WTC11 (cell line): Measurements from ENCODE around the gene NRG3. TPM values are rescaled to one million over a fixed set of nuclear protein-coding genes. Genes with fewer than 3 reads are reported as not detected.

ENCODE experiments used
- ATAC-seq: fragments of 200-7000 bp; cut with Tn5 transposase; 2 replicates; pipeline ENCODE4 v1.10.0; 2021; ENCODE audit warnings: mild to moderate bottlenecking, moderate library complexity
- CTCF ChIA-PET: fragments of 300-600 bp; sonication (Branson Sonifier 250); formaldehyde crosslinking; loops from one replicate; lab custom pipeline; 2021; ENCODE audit warnings: antibody characterized with exemption; lab: Charles Lee
- POLR2A ChIA-PET: fragments of 350-600 bp; sonication (Branson Sonifier 250); formaldehyde crosslinking; loops from one replicate; lab custom pipeline; 2021; ENCODE audit warnings: antibody characterized with exemption; lab: Charles Lee
- DNase-seq: peaks from one replicate; pipeline ENCODE4 v3.0.0; 2021; ENCODE audit warnings: low spot score
- H3K27ac Mint-ChIP-seq: 2 replicates; pipeline ENCODE4 v1.8.0; 2021; ENCODE audit warnings: mixed read lengths
- H3K27me3 Mint-ChIP-seq: 2 replicates; pipeline ENCODE4 v1.8.0; 2021; ENCODE audit warnings: low read depth, mild to moderate bottlenecking, moderate library complexity, mixed read lengths
- H3K36me3 Mint-ChIP-seq: 2 replicates; pipeline ENCODE4 v1.8.0; 2021; ENCODE audit warnings: mixed read lengths
- H3K4me1 Mint-ChIP-seq: 2 replicates; pipeline ENCODE4 v1.8.0; 2022; ENCODE audit warnings: mixed read lengths
- H3K4me3 Mint-ChIP-seq: 2 replicates; pipeline ENCODE4 v1.8.0; 2021; ENCODE audit warnings: mild to moderate bottlenecking, moderate library complexity, mixed read lengths
- H3K9me3 Mint-ChIP-seq: 2 replicates; pipeline ENCODE4 v1.8.0; 2021; ENCODE audit warnings: mixed read lengths
- ATF3 ChIP-seq: sonication (generic); formaldehyde crosslinking; conservative IDR thresholded peaks from 2 replicates; pipeline ENCODE4 v1.8.1; 2022; ENCODE audit warnings: mild to moderate bottlenecking, missing genetic modification reagents
- CREB1 ChIP-seq: sonication (generic); formaldehyde crosslinking; IDR thresholded peaks from 2 replicates; pipeline ENCODE4 v1.8.0; 2023; ENCODE audit warnings: mild to moderate bottlenecking, missing genetic modification reagents
- ELF4 ChIP-seq: sonication (generic); formaldehyde crosslinking; IDR thresholded peaks from 2 replicates; pipeline ENCODE4 v1.8.1; 2022; ENCODE audit warnings: low read depth, mild to moderate bottlenecking, moderate library complexity, missing genetic modification reagents
- EMX1 ChIP-seq: fragments of 250-450 bp; sonication (Bioruptor Pico); IDR thresholded peaks from 2 replicates; pipeline ENCODE4 v1.8.0; 2021; ENCODE audit warnings: mild to moderate bottlenecking
- FOXP1 ChIP-seq: sonication (generic); formaldehyde crosslinking; IDR thresholded peaks from 2 replicates; pipeline ENCODE4 v1.8.0; 2022; ENCODE audit warnings: missing genetic modification reagents, mild to moderate bottlenecking, moderate library complexity, borderline replicate concordance
- GRHL2 ChIP-seq: fragments of 250-450 bp; sonication (Bioruptor Pico); IDR thresholded peaks from 2 replicates; pipeline ENCODE4 v1.8.0; 2022; ENCODE audit warnings: mild to moderate bottlenecking, moderate library complexity; ENCODE audit not compliant: insufficient replicate concordance, severe bottlenecking
- GTF2I ChIP-seq: fragments of 250-450 bp; sonication (Bioruptor Pico); conservative IDR thresholded peaks from 2 replicates; pipeline ENCODE4 v1.4.0; 2021; ENCODE audit warnings: mild to moderate bottlenecking
- IRF1 ChIP-seq: sonication (generic); formaldehyde crosslinking; IDR thresholded peaks from 2 replicates; pipeline ENCODE4 v1.8.0; 2023; ENCODE audit warnings: missing genetic modification reagents
- MXD4 ChIP-seq: fragments of 250-450 bp; sonication (Bioruptor Pico); IDR thresholded peaks from 2 replicates; pipeline ENCODE4 v1.8.0; 2021; ENCODE audit warnings: mild to moderate bottlenecking, moderate library complexity, borderline replicate concordance
- NFATC4 ChIP-seq: fragments of 250-450 bp; sonication (Bioruptor Pico); IDR thresholded peaks from 2 replicates; pipeline ENCODE4 v1.9.0; 2021; ENCODE audit warnings: mild to moderate bottlenecking
- NFE2L1 ChIP-seq: sonication (generic); formaldehyde crosslinking; IDR thresholded peaks from 2 replicates; pipeline ENCODE4 v1.8.1; 2023; ENCODE audit warnings: missing genetic modification reagents
- RELA ChIP-seq: sonication (generic); formaldehyde crosslinking; IDR thresholded peaks from 2 replicates; pipeline ENCODE4 v1.8.1; 2022; ENCODE audit warnings: missing genetic modification reagents, mild to moderate bottlenecking, borderline replicate concordance
- SP1 ChIP-seq: sonication (generic); formaldehyde crosslinking; conservative IDR thresholded peaks from 2 replicates; pipeline ENCODE4 v1.8.1; 2022; ENCODE audit warnings: missing genetic modification reagents
- TEAD1 ChIP-seq: sonication (generic); formaldehyde crosslinking; IDR thresholded peaks from 2 replicates; pipeline ENCODE4 v1.8.0; 2022; ENCODE audit warnings: mild to moderate bottlenecking, missing genetic modification reagents
- TP53 ChIP-seq: sonication (generic); formaldehyde crosslinking; IDR thresholded peaks from 2 replicates; pipeline ENCODE4 v1.8.1; 2023; ENCODE audit warnings: mild to moderate bottlenecking, missing genetic modification reagents
- ZNF138 ChIP-seq: sonication (generic); formaldehyde crosslinking; conservative IDR thresholded peaks from 2 replicates; pipeline ENCODE4 v1.8.1; 2022; ENCODE audit warnings: mild to moderate bottlenecking, moderate library complexity, missing genetic modification reagents
- ZNF263 ChIP-seq: sonication (generic); formaldehyde crosslinking; IDR thresholded peaks from 2 replicates; pipeline ENCODE4 v1.8.1; 2022; ENCODE audit warnings: low read depth, mild to moderate bottlenecking, moderate library complexity, missing genetic modification reagents
- ZNF423 ChIP-seq: fragments of 250-450 bp; sonication (Bioruptor Pico); IDR thresholded peaks from 2 replicates; pipeline ENCODE4 v2.1.2; 2022; ENCODE audit warnings: mild to moderate bottlenecking, moderate library complexity
- total RNA-seq: library from RNA; stranded (reverse); gene quantifications from 3 replicates; pipeline ENCODE4 v1.2.3, GENCODE V29; 2021
- TF ChIP-seq, protein P1 (sequence below): sonication (generic); formaldehyde crosslinking; conservative IDR thresholded peaks from 2 replicates; pipeline ENCODE4 v1.8.1; 2023; ENCODE audit warnings: mild to moderate bottlenecking, low read depth, missing genetic modification reagents, moderate library complexity
- TF ChIP-seq, protein P2 (sequence below): sonication (generic); formaldehyde crosslinking; IDR thresholded peaks from 2 replicates; pipeline ENCODE4 v1.8.0; 2022; ENCODE audit warnings: mild to moderate bottlenecking, missing genetic modification reagents
- TF ChIP-seq, protein P3 (sequence below): sonication (generic); formaldehyde crosslinking; IDR thresholded peaks from 2 replicates; pipeline ENCODE4 v1.8.1; 2022; ENCODE audit warnings: low read depth, missing genetic modification reagents, borderline replicate concordance

Gene NRG3
- total RNA-seq, 1 experiment from 2014 or later = 7.0 TPM

GRCh38 chr10:81871558-81871957, 3.4 kb upstream of the NRG3 start (continued):
- TF ChIP-seq, protein P1, sequence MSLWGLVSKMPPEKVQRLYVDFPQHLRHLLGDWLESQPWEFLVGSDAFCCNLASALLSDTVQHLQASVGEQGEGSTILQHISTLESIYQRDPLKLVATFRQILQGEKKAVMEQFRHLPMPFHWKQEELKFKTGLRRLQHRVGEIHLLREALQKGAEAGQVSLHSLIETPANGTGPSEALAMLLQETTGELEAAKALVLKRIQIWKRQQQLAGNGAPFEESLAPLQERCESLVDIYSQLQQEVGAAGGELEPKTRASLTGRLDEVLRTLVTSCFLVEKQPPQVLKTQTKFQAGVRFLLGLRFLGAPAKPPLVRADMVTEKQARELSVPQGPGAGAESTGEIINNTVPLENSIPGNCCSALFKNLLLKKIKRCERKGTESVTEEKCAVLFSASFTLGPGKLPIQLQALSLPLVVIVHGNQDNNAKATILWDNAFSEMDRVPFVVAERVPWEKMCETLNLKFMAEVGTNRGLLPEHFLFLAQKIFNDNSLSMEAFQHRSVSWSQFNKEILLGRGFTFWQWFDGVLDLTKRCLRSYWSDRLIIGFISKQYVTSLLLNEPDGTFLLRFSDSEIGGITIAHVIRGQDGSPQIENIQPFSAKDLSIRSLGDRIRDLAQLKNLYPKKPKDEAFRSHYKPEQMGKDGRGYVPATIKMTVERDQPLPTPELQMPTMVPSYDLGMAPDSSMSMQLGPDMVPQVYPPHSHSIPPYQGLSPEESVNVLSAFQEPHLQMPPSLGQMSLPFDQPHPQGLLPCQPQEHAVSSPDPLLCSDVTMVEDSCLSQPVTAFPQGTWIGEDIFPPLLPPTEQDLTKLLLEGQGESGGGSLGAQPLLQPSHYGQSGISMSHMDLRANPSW (CRISPR knock-in tag) = no peak
- no peak for TF ChIP-seq ZNF138
- no peak for TF ChIP-seq SP1
- TF ChIP-seq FOXP1 (CRISPR knock-in tag) = no peak
- TF ChIP-seq TP53 (CRISPR knock-in tag) = no peak
- no peak for TF ChIP-seq IRF1 (CRISPR knock-in tag)
- no peak for TF ChIP-seq NFATC4 (CRISPR knock-in tag)
- TF ChIP-seq, protein P2, sequence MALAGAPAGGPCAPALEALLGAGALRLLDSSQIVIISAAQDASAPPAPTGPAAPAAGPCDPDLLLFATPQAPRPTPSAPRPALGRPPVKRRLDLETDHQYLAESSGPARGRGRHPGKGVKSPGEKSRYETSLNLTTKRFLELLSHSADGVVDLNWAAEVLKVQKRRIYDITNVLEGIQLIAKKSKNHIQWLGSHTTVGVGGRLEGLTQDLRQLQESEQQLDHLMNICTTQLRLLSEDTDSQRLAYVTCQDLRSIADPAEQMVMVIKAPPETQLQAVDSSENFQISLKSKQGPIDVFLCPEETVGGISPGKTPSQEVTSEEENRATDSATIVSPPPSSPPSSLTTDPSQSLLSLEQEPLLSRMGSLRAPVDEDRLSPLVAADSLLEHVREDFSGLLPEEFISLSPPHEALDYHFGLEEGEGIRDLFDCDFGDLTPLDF (CRISPR knock-in tag) = no peak
- no peak for TF ChIP-seq GRHL2 (CRISPR knock-in tag)
- no peak for TF ChIP-seq TEAD1
- TF ChIP-seq NFE2L1 (CRISPR knock-in tag) = no peak
- TF ChIP-seq, protein P3, sequence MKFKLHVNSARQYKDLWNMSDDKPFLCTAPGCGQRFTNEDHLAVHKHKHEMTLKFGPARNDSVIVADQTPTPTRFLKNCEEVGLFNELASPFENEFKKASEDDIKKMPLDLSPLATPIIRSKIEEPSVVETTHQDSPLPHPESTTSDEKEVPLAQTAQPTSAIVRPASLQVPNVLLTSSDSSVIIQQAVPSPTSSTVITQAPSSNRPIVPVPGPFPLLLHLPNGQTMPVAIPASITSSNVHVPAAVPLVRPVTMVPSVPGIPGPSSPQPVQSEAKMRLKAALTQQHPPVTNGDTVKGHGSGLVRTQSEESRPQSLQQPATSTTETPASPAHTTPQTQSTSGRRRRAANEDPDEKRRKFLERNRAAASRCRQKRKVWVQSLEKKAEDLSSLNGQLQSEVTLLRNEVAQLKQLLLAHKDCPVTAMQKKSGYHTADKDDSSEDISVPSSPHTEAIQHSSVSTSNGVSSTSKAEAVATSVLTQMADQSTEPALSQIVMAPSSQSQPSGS = no peak
- TF ChIP-seq ELF4 = no peak

DNA sequence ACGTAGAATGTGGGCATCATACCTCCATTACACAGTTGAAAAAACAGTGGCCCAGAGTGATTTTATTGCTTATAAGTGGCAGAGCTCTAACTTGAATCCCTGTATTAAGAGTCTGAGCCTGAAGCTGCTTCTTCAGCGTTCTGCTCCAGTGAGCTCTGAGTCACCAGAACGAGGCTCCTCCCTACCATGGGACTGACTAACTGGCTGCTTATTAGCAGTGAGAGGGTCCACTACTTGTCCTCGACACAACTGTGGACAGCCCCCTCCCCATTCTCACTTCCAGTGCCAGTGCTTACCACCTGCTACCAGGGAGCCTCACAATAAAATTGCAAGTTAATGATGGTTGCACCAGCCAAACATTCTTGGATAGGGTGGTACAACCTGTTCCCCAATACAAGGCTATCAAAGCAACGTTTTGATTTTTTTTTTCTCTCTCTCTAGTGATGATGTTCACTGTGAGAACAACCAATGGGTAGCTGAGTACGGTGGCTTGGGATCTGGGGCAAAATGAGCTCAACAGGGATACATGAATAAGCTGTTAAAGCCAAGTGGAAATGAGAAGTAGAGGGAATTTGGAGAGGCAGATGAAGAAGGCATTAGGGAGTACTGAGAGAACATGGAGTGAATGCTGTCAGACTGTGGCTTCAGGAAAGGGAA, 2.7 kb upstream of the NRG3 start:
- peaks cover 42% of the 10 kb centered on the region for H3K27me3 Mint-ChIP-seq
- ATAC-seq (no peak), DNase-seq (no peak)
- CTCF ChIA-PET = interaction anchor here (1.0 kb wide), 1 partner anchor 217 kb away, joined by 3 read pairs; no protein-coding TSS in a partner anchor
- H3K4me3 Mint-ChIP-seq = no peak overlapping the region
- no peak overlapping the region for H3K27ac Mint-ChIP-seq
- H3K4me1 Mint-ChIP-seq = peaks cover 35% of the 10 kb centered on the region
- H3K36me3 Mint-ChIP-seq = no peaks in the 10 kb centered on the region
- no peaks in the 10 kb centered on the region for H3K9me3 Mint-ChIP-seq
- POLR2A ChIA-PET = no interaction called here
- TF ChIP-seq GTF2I (CRISPR knock-in tag) (no peak), ATF3 (CRISPR knock-in tag) (no peak), ZNF263 (CRISPR knock-in tag) (no peak), EMX1 (CRISPR knock-in tag) (no peak), RELA (CRISPR knock-in tag) (no peak), MXD4 (CRISPR knock-in tag) (no peak), ELF4 (no peak), ZNF423 (no peak), CREB1 (CRISPR knock-in tag) (no peak)
- TF ChIP-seq, protein P1 (CRISPR knock-in tag) = no peak
